Neural cell (in vitro differentiated cells): ENCODE results near the gene MMP19. TPM values are rescaled to one million over a fixed set of nuclear protein-coding genes. Genes with fewer than 3 reads are reported as not detected.

Source experiments
- H2AFZ ChIP-seq: fragments of 200-600, 300-800 bp; sonication (generic), shearing (Covaris generic); 2 replicates; pipeline ENCODE4 v1.6.0; 2014; ENCODE audit warnings: low read depth, mild to moderate bottlenecking, antibody characterized with exemption, low read length, moderate library complexity
- H3F3A ChIP-seq: fragments of 200-600 bp; shearing (Covaris generic); 2 replicates; pipeline ENCODE4 v1.6.1; 2016; ENCODE audit warnings: mild to moderate bottlenecking, moderate library complexity, mixed read lengths, antibody characterized with exemption, low read length; ENCODE audit not compliant: insufficient read depth, poor library complexity, severe bottlenecking
- H3K27ac ChIP-seq: fragments of 200-600, 300-800 bp; sonication (generic), shearing (Covaris generic); 2 replicates; pipeline ENCODE4 v1.5.1; 2014; ENCODE audit warnings: mild to moderate bottlenecking, low read length, moderate library complexity
- H3K27me3 ChIP-seq: fragments of 300-800, 200-600 bp; sonication (generic), shearing (Covaris generic); 2 replicates; pipeline ENCODE4 v1.6.0; 2014; ENCODE audit warnings: mild to moderate bottlenecking, low read depth, low read length, moderate library complexity; ENCODE audit not compliant: insufficient read depth
- H3K36me3 ChIP-seq: fragments of 300-800, 200-600 bp; sonication (generic), shearing (Covaris generic); 2 replicates; pipeline ENCODE4 v1.5.1; 2014; ENCODE audit warnings: mild to moderate bottlenecking, antibody characterized with exemption, low read length, moderate library complexity; ENCODE audit not compliant: insufficient read depth
- H3K4me2 ChIP-seq: fragments of 300-800, 200-600 bp; sonication (generic), shearing (Covaris generic); 2 replicates; pipeline ENCODE4 v1.6.0; 2014; ENCODE audit warnings: mild to moderate bottlenecking, low read length
- H3K4me3 ChIP-seq: fragments of 300-800, 200-600 bp; sonication (generic), shearing (Covaris generic); 2 replicates; pipeline ENCODE4 v1.5.1; 2014; ENCODE audit warnings: mild to moderate bottlenecking, low read length, moderate library complexity
- H3K79me2 ChIP-seq: fragments of 200-600 bp; shearing (Covaris generic); replicated peaks from 2 replicates; pipeline ENCODE4 v1.6.0; 2014; ENCODE audit warnings: mild to moderate bottlenecking, low read length, moderate library complexity; ENCODE audit not compliant: insufficient read depth
- H3K9ac ChIP-seq: fragments of 300-800, 200-600 bp; sonication (generic), shearing (Covaris generic); 2 replicates; pipeline ENCODE4 v1.6.1; 2016; ENCODE audit warnings: mild to moderate bottlenecking, low read length, mixed read lengths
- H3K9me2 ChIP-seq: fragments of 200-600 bp; shearing (Covaris generic); 2 replicates; pipeline ENCODE4 v1.6.1; 2016; ENCODE audit warnings: mild to moderate bottlenecking, low read length, mixed read lengths; ENCODE audit not compliant: insufficient read depth
- H3K9me3 ChIP-seq: fragments of 200-600, 300-800 bp; sonication (generic), shearing (Covaris generic); 2 replicates; pipeline ENCODE4 v1.6.1; 2016; ENCODE audit warnings: mild to moderate bottlenecking, mixed run types, low read length, moderate library complexity, mixed read lengths
- H4K20me1 ChIP-seq: fragments of 200-600 bp; shearing (Covaris generic); 2 replicates; pipeline ENCODE4 v1.6.1; 2016; ENCODE audit warnings: mild to moderate bottlenecking, mixed run types; ENCODE audit not compliant: insufficient read depth
- CTCF ChIP-seq: fragments of 450-650 bp; IDR thresholded peaks from 2 replicates; pipeline ENCODE4 v1.5.1; 2014; ENCODE audit warnings: antibody characterized with exemption, mild to moderate bottlenecking, moderate library complexity; ENCODE audit not compliant: poor library complexity, severe bottlenecking
- EP300 ChIP-seq: fragments of 450-650 bp; conservative IDR thresholded peaks from 2 replicates; pipeline ENCODE4 v1.6.1; 2014; ENCODE audit warnings: antibody characterized with exemption, mild to moderate bottlenecking, moderate library complexity; ENCODE audit not compliant: poor library complexity, severe bottlenecking
- EZH2 ChIP-seq: fragments of 200-600, 300-800 bp; shearing (Covaris generic), sonication (generic); IDR thresholded peaks from 2 replicates; pipeline ENCODE4 v1.6.1; 2014; ENCODE audit warnings: antibody characterized with exemption, low read length, borderline replicate concordance, mild to moderate bottlenecking; ENCODE audit not compliant: insufficient read depth, poor library complexity, severe bottlenecking
- MXI1 ChIP-seq: fragments of 450-650 bp; conservative IDR thresholded peaks from 2 replicates; pipeline ENCODE4 v1.6.1; 2014; ENCODE audit warnings: antibody characterized with exemption, mild to moderate bottlenecking; ENCODE audit not compliant: poor library complexity, severe bottlenecking
- POLR2AphosphoS5 ChIP-seq: IDR thresholded peaks from 2 replicates; pipeline ENCODE4 v1.6.1; 2012
- RAD21 ChIP-seq: fragments of 450-650 bp; conservative IDR thresholded peaks from 2 replicates; pipeline ENCODE4 v1.6.1; 2014; ENCODE audit warnings: antibody characterized with exemption, mild to moderate bottlenecking, moderate library complexity
- REST ChIP-seq: IDR thresholded peaks from 2 replicates; pipeline ENCODE4 v1.6.1; 2012; ENCODE audit warnings: borderline replicate concordance
- SMC3 ChIP-seq: fragments of 450-650 bp; conservative IDR thresholded peaks from 2 replicates; pipeline ENCODE4 v1.6.1; 2014; ENCODE audit warnings: antibody characterized with exemption, mild to moderate bottlenecking, moderate library complexity; ENCODE audit not compliant: poor library complexity
- TAF1 ChIP-seq: IDR thresholded peaks from 2 replicates; pipeline ENCODE4 v1.6.1; 2012; ENCODE audit warnings: low read depth
- polyA plus RNA-seq: library from polyadenylated mRNA; depleted of rRNA; stranded (reverse); fragments of >200 nt; gene quantifications from 2 replicates; pipeline ENCODE4 v1.2.3, GENCODE V29; 2014

The MMP19 gene
- polyA plus RNA-seq, 1 donor from 2014 or later: not detected

- H3K79me2 ChIP-seq: peaks cover 90% of the 10 kb centered on the region
- TF ChIP-seq EZH2 (no peak), SMC3 (no peak)
- no peaks in the 10 kb centered on the region for H3K36me3 ChIP-seq
- H3K27me3 ChIP-seq: no peaks in the 10 kb centered on the region
- H3K27ac ChIP-seq: no peak overlapping the region
- no peaks in the 10 kb centered on the region for H3K9me3 ChIP-seq
- H3K4me2 ChIP-seq: no peak overlapping the region
- H3K9ac ChIP-seq: no peak overlapping the region
- no peak overlapping the region for H2AFZ ChIP-seq
- no peaks in the 10 kb centered on the region for H3K9me2 ChIP-seq
- no peaks in the 10 kb centered on the region for H3F3A ChIP-seq
- H3K4me3 ChIP-seq: no peak overlapping the region
- peaks cover 3% of the 10 kb centered on the region for H4K20me1 ChIP-seq
Observed at GRCh38 chr12:55814257-55814656, 28.5 kb downstream of the MMP19 start.

GRCh38 chr12:55812088-55812487 is 30.6 kb downstream of the MMP19 start:
- Histone ChIP-seq H3K79me2 (peaks cover 95% of the 10 kb centered on the region), H3K9me3 (no peaks in the 10 kb centered on the region), H3K4me2 (no peak overlapping the region), H3K4me3 (no peak overlapping the region), H3K27ac (no peak overlapping the region), H3F3A (no peaks in the 10 kb centered on the region), H3K9ac (no peak overlapping the region), H2AFZ (no peak overlapping the region), H3K36me3 (no peaks in the 10 kb centered on the region), H4K20me1 (peaks cover 3% of the 10 kb centered on the region), H3K27me3 (no peaks in the 10 kb centered on the region), H3K9me2 (no peaks in the 10 kb centered on the region)
- TF ChIP-seq EP300 (no peak), EZH2 (no peak), REST (no peak), TAF1 (no peak), POLR2AphosphoS5 (no peak), CTCF (no peak), MXI1 (no peak), SMC3 (no peak), RAD21 (no peak)

- no peaks in the 10 kb centered on the region for H3K9me3 ChIP-seq
- peaks cover 92% of the 10 kb centered on the region for H3K79me2 ChIP-seq
- H3K36me3 ChIP-seq: no peaks in the 10 kb centered on the region
- H4K20me1 ChIP-seq: peaks cover 3% of the 10 kb centered on the region
- H3K4me2 ChIP-seq: no peak overlapping the region
- no peaks in the 10 kb centered on the region for H3F3A ChIP-seq
- no peaks in the 10 kb centered on the region for H3K27me3 ChIP-seq
- H3K9me2 ChIP-seq: no peaks in the 10 kb centered on the region
- H3K4me3 ChIP-seq: no peak overlapping the region
- no peak for TF ChIP-seq RAD21
- TF ChIP-seq REST: no peak
- TF ChIP-seq POLR2AphosphoS5: no peak
- TF ChIP-seq MXI1: no peak
- TF ChIP-seq TAF1: no peak
- TF ChIP-seq CTCF: no peak
- no peak for TF ChIP-seq SMC3
- no peak for TF ChIP-seq EP300
- no peak for TF ChIP-seq EZH2
- H2AFZ ChIP-seq: no peak overlapping the region
- no peak overlapping the region for H3K27ac ChIP-seq
- no peak overlapping the region for H3K9ac ChIP-seq
Observed at GRCh38 chr12:55809274-55809673, 33.5 kb downstream of the MMP19 start.
